ENCODE results near the gene LDLRAD4.

DNA sequence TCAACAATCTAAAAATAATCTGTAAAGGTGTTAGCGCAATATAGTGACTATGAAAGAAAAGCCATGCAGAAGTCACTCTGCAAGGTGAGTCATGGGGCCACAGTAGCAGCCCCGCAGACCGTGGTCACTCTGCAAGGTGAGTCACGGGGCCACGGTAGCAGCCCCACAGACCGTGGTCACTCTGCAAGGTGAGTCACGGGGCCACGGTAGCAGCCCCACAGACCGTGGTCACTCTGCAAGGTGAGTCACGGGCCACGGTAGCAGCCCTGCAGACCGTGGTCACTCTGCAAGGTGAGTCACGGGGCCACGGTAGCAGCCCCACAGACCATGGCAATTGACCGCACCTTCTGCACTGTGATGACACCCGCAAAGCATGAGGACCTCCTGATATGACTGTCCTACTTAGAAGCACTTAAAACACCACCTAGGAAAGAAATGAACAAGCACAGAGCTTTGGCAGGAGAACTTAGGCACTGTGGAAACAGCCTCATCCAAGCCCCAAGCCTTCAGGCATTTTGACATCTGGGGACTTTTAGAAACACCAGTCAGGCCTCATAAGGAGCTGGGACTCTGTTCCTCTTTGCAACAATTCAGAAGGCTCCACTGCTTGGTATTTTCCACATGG lies 70.1 kb downstream of the LDLRAD4 start:
- TF ChIP-seq, protein P1, sequence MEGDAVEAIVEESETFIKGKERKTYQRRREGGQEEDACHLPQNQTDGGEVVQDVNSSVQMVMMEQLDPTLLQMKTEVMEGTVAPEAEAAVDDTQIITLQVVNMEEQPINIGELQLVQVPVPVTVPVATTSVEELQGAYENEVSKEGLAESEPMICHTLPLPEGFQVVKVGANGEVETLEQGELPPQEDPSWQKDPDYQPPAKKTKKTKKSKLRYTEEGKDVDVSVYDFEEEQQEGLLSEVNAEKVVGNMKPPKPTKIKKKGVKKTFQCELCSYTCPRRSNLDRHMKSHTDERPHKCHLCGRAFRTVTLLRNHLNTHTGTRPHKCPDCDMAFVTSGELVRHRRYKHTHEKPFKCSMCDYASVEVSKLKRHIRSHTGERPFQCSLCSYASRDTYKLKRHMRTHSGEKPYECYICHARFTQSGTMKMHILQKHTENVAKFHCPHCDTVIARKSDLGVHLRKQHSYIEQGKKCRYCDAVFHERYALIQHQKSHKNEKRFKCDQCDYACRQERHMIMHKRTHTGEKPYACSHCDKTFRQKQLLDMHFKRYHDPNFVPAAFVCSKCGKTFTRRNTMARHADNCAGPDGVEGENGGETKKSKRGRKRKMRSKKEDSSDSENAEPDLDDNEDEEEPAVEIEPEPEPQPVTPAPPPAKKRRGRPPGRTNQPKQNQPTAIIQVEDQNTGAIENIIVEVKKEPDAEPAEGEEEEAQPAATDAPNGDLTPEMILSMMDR (IDR thresholded peaks at IDR 0.05; ENCODE audit: borderline replicate concordance, extremely low read depth, low read length, poor library complexity, severe bottlenecking), result no peak
- TF ChIP-seq EZH2 (IDR thresholded peaks at IDR 0.05; ENCODE audit: borderline replicate concordance, low read depth, low read length, severe bottlenecking), result no peak

Data from DND-41 (cell line).